Islet of Langerhans (tissue), 1 donor: ENCODE results near the gene PIGU.

Experiments used
- FAIRE-seq: peaks from one replicate; lab custom pipeline; 2011; peaks lifted over from hg19 to GRCh38; lab: Jason Lieb, UNC

PIGU gene

GRCh38 chr20:34549929-34550305 is 127.0 kb downstream of the PIGU start:
- no peak for FAIRE-seq

GRCh38 chr20:34549291-34549928 is 127.5 kb downstream of the PIGU start:
- FAIRE-seq, result no peak

DNA sequence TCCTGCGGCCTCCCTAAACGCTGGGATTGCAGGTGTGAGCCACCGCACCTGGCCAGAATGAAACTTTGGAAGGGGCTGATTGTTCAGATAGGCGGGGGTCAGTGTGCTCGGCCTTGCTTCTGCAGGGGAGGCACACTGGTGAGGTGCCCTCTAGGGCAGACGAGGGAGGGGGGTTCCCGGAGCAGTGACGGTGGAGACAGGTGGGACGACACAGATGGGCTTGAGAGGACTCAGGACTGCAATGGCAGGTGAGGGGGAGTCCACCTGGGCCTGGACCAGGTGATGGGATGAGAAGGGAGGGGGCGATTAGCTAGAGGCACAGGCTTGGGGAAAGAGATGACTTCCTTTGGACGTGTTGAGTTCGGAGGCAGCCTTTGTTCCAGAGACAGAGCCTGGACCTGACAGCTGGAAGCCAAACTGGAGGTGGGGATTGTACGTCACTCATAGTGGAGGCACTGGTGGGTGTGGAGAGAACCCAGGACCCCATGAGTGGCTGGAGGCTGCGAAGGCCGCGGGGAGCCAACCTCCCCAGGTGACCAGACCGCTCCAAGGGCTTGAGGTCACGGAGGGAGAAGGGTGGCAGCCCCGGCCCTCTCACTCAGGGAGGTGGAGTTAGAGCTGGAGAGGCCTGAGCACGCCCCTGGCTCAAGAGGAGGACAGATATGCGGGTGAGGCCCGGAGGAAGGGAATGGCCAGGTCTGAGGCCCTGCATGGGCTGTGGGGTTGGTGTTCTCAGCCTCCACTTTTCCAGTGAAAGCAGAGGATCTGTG is 128.9 kb downstream of the PIGU start:
- no peak for FAIRE-seq

DNA sequence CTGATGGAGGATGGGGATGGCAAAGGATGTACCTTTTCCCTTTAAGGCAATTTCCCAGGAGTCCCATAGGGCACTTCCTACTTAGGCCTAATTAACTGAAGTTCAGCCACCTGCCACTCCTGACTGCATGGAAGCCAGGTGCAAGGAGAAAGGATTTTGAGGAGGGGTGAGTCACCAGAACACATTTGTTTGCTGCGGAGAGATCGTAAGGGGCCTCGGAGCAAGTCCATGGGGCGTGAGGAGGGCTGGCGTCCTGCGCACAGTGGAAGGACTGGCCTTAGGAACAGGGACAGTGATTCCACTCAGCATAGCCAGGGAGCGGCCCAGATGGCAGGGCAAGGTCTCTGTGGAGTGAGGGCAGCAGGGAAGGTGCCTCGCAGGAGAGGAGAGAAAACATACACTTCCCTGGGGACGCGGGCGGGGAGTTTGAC is 130.1 kb downstream of the PIGU start:
- FAIRE-seq, result no peak

DNA sequence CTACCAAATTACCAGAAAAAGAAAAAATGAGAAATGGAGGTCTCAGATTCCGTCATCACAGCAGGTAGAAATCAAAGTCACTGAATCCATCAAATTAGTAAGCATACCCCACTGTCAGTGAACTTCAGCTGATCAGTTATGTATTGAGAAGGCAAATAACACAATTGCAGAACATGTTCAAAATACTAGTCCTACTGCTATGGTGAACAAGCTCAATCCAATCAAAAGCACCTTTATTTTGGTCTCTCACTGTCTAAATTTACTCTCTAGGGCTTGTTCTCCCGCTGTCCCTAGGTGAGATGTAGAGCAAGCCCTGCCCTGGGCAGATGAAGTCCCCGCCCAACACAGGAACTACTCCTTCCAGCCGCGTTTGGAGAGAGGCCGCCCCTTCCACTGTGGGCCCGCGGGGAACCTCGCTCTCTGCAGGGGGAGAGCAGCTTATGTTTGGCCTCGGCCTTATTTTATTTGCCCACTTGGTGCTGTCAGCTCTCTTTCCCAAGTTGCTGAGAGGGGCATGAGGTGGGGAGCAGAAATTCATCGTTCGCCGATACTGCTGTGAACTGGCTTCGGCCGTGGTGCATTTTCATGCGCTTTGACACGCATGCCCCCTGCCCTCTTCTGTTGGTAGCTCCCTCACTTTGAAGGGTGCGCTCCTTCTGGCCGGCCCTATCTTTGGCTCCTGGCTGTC is 132.6 kb downstream of the PIGU start:
- no peak for FAIRE-seq

DNA sequence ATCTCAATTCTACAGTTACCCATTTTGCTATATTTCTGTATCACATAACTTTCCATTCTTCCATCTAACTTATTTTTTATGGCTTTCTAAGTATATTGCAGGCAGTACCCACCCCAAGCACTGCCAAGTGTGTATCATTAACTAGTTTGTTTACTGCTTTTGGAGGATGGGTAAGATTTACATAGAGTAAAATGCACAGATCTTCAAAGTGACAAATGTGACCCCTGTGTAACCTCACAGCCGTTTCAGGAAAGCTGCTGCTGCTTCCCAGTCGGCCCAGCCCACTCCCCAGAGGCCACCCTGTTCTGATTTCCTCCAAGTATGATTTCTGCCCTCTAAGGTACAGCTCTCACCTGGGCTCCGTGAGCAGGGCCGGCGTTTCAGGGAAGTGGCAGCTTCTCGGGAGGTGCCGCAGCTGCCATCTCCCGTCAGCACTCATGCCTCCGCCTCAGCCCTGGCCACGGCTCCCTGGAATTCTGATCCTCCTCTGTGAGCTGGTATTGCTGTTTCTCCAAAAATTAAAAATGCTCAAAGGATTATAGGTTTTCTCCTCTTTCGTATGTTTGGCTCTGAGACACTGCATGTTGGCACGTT is 133.3 kb downstream of the PIGU start:
- FAIRE-seq, result no peak

- FAIRE-seq, result no peak
These were observed 134.5 kb downstream of the PIGU start for GRCh38 chr20:34542439-34542838.

DNA sequence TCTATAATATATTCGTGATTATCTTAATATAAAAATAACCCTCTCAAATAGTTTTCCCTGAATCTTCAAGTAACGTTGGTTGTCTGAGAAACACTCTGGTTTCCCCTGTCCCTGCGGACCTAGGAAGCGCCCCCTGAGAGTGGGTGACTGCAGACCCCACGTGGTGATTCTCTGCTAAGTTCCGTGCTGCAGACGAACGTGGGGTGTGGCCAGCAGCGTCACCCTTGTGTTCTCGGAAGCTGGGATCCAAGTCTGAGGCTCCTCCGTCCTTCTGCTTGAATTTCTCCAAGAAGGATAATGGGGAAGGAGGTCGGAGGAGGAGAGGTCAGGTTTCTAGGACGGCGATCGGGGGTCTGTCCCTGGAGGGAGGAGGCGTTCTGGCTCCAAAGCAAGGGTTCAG is 135.0 kb downstream of the PIGU start:
- FAIRE-seq, result no peak

- no peak for FAIRE-seq
These were observed 135.5 kb downstream of the PIGU start for GRCh38 chr20:34541264-34541901.

DNA sequence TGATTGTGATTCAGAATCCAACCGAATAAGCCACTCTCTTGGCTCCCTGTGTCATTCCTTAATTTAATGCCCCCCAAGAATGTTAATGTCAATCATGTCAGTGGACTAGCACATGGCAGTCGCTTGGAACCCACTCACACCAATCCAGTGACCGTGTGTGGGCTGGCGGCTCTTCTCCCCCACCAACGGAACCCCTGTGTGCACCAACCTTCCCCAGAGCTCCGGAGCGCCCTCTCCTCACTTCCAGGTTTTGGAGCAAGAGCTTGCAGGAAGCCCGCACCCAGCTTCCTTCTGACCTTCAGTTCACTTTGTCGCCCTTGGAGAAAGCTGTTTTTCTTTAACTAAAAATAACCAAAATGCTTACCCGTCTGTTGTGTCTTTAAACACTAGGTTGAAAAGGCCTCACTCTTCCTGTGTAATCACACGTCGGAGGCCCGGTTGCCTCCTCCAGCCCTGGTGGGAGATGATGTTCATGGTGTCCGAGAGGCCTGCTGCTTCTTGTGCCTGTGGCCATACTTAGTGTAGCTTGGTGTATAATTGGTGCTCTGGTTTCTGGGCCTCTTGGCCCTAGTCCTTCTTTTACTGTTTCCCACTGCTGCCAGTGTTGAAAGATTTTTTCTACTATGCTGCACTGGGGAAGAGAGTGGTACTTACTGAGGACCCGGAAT is 136.2 kb downstream of the PIGU start:
- FAIRE-seq, result no peak

DNA sequence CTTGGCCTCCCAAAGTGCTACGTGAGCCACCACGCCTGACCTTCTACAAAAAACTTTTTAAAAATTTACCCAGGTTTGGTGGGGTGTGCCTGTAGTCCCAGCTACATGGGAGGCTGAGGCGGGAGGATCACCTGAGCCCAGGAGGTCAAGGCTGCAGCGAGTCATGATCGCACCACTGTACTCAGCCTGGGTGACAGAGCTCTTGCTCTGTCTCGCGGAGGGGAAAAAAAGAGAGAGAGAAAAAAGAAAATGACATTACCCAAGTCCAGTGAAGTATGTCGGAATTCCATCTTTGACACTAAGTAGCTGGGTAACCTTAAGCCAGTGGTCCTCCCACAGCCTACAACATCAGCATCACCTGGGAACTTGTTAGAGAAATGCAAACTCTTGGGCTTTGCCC is 137.1 kb downstream of the PIGU start:
- no peak for FAIRE-seq

DNA sequence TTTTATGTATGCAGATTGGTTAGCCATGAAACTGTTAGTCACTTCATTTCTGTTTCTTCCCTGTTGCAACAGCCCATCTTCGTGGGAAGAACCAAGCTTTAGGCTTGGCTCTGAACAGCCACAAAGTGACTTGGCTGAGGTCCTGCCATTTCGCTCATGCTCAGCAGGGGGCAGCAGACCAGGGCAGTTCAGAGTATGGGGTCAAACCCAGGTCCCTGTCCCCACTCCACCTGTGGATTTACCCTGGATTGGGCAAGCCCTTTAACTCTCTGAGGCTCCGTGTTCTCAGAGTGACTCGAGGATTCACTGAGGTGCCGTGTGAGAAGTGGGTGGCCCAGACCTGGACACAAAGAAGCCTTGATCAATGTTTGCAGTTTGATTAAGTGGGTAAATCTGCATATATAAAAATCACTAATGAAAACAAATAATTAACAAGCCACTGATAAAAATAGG is 138.2 kb downstream of the PIGU start:
- FAIRE-seq, result no peak

GRCh38 chr20:34537651-34538050 is 139.2 kb downstream of the PIGU start:
- no peak for FAIRE-seq

GRCh38 chr20:34536798-34537394 is 140.0 kb downstream of the PIGU start:
- FAIRE-seq, result no peak

GRCh38 chr20:34535857-34536256 is 141.0 kb downstream of the PIGU start:
- no peak for FAIRE-seq

DNA sequence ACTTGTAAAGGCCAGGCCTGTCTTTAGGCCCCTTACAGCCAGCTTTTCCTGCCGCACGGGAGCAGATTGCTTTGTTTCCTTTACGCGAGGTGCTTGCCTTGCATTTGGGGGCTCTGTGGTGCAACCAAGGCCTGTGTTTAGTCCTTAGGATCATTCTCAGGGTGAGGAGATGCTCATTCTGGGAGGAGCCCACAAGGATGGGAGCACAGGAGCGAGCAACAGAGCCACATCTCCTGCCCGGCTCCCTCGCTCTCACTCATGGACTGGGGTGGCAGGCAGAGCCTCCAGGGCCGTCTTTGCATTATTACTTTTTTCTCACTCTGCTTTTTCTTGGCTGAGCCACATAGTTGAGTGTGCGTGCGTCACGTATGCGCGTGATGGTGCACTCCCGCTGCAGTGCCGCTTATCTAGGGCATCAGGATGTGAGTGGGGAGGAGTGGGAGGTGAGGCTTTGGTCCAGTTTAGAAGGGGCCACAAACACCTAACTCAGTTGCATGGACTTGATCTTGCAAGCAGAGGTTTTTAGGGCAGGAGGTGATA is 141.5 kb downstream of the PIGU start:
- FAIRE-seq, result no peak

- no peak for FAIRE-seq
These were observed 142.3 kb downstream of the PIGU start for GRCh38 chr20:34534391-34535165.

- no peak for FAIRE-seq
These were observed 144.1 kb downstream of the PIGU start for GRCh38 chr20:34532756-34533155.

- no peak for FAIRE-seq
These were observed 144.6 kb downstream of the PIGU start for GRCh38 chr20:34532320-34532719.

DNA sequence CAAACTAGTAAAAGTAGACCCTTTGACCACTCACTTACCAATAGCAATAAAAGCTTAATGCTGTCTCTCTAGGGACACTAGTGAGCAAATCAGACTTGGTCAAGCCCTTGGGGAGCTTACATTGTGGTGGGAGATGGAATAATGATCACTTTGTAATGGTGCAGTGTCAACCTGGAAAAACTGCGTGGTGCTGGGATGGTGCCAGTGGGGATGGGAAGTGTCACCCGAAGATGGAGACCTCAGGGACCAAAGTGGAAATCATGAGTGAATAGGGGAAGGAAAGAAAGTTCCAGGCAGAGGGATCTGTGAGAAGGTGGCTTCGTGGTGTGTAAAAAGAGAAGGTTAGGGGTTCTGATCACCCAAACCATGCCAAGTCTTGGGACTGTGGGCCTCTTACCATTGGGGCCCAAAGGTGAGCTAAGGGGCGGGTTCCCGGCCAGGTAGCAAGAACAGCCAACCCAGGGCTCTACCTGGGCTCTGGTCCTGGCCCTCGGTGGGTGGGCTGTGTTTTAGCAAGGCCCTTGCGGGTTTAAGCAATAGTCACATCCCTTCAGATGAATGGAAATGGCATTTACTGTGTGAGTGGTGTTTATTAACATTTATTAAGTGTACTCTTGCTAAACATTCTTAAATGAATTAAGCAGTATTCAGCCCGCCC is 145.2 kb downstream of the PIGU start:
- no peak for FAIRE-seq
